AG04449 (cell line): ENCODE measurements around the gene SBK3.
A peak's percentile ranks its signal among the peaks of the same experiment; 100 is the strongest.

Source experiments
- CTCF ChIA-PET: fragments of 350-600 bp; formaldehyde crosslinking; extraction: SDS; loops from one replicate; lab custom pipeline; 2021; ENCODE audit warnings: antibody characterized with exemption; lab: Yijun Ruan, JAX
- POLR2A ChIA-PET: fragments of 400-600, 350-600 bp; formaldehyde crosslinking; extraction: SDS; loops from one replicate; lab custom pipeline; 2020; ENCODE audit warnings: antibody characterized with exemption, inconsistent platforms; lab: Yijun Ruan, JAX
- DNase-seq: peaks from one replicate; pipeline ENCODE4 v3.0.0-alpha.2; 2010; ENCODE audit warnings: low read depth, low spot score
- H3K4me3 ChIP-seq: 2 replicates; pipeline ENCODE4 v1.5.1; 2011; ENCODE audit warnings: low read depth, mild to moderate bottlenecking, control low read depth, low read length
- TF ChIP-seq, protein P1 (sequence below): IDR thresholded peaks from one replicate; pipeline ENCODE4 v1.5.1; 2011; ENCODE audit warnings: mild to moderate bottlenecking, moderate library complexity, low read length, control low read depth, inconsistent platforms; ENCODE audit not compliant: insufficient read depth; ENCODE audit errors: missing control alignments

SBK3 gene

GRCh38 chr19:55525289-55526101, 19.8 kb downstream of the SBK3 start:
- no peak overlapping the region for H3K4me3 ChIP-seq
- ChIA-PET CTCF (interaction anchor here (1.0 to 2.0 kb wide), 5 partner anchors 8 to 106 kb away, joined by 3 to 11 read pairs (median 6); partner anchors contain the start of gene ZNF865), POLR2A (interaction anchor here (1.1 to 1.3 kb wide), 2 partner anchors 11 to 27 kb away, joined by 3 to 4 read pairs; no protein-coding TSS in a partner anchor)
- no peak for DNase-seq
- TF ChIP-seq, protein P1, sequence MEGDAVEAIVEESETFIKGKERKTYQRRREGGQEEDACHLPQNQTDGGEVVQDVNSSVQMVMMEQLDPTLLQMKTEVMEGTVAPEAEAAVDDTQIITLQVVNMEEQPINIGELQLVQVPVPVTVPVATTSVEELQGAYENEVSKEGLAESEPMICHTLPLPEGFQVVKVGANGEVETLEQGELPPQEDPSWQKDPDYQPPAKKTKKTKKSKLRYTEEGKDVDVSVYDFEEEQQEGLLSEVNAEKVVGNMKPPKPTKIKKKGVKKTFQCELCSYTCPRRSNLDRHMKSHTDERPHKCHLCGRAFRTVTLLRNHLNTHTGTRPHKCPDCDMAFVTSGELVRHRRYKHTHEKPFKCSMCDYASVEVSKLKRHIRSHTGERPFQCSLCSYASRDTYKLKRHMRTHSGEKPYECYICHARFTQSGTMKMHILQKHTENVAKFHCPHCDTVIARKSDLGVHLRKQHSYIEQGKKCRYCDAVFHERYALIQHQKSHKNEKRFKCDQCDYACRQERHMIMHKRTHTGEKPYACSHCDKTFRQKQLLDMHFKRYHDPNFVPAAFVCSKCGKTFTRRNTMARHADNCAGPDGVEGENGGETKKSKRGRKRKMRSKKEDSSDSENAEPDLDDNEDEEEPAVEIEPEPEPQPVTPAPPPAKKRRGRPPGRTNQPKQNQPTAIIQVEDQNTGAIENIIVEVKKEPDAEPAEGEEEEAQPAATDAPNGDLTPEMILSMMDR, result no peak

GRCh38 chr19:55520691-55521292, 24.6 kb downstream of the SBK3 start:
- POLR2A ChIA-PET, result no interaction called here
- DNase-seq, result no peak
- H3K4me3 ChIP-seq, result no peak overlapping the region
- TF ChIP-seq, protein P1, result no peak
- CTCF ChIA-PET, result interaction anchor here (1.0 to 1.3 kb wide), 3 partner anchors 13 to 111 kb away, joined by 3 to 10 read pairs (median 4); no protein-coding TSS in a partner anchor

GRCh38 chr19:55519451-55520311, 25.7 kb downstream of the SBK3 start:
- TF ChIP-seq, protein P1, result no peak
- peak; percentile 71 for DNase-seq
- H3K4me3 ChIP-seq, result no peak overlapping the region
- CTCF ChIA-PET, result interaction anchor here (1.0 to 1.3 kb wide), 5 partner anchors 12 to 113 kb away, joined by 3 to 10 read pairs (median 4); no protein-coding TSS in a partner anchor
- POLR2A ChIA-PET, result interaction anchor here (0.7 to 1.0 kb wide), 3 partner anchors 30 to 86 kb away, joined by 3 to 5 read pairs (median 3); partner anchors contain the start of genes FIZ1 and ZNF865

DNA sequence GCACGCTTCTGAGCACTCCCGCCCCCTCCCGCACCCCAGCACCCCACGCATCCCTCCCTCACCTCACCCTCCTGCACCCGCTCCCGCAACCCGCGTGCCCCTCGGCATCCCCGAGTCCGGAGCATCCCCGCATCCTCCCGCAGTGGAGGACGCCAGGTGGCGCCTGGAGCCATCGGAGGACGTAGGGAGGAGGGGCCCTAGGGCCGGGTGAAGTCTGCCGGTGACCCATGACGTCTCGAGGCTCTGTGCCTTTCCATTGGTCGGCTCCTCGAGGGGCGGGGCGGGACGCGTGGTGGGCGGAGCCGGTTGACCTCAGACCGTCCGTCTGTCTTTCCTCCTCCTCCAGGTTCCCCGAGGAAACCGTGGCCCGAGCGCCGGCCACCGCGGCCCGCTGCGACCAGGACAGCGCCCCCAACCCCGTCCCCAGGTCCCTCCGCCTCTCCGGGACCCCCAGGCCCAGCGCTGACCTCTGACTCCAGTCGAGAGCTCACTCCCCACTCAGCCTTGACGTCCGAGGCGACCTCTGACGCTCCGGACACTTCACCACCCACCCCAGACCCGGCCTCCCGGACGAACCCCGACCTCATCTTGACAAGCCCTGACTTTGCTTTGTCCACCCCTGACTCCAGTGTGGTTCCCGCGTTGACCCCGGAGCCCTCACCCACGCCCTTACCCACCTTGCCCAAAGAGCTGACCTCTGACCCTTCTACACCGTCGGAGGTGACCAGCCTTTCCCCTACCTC, 28.3 kb downstream of the SBK3 start:
- ChIA-PET POLR2A (interaction anchor here (0.8 kb wide), 1 partner anchor 1318 kb away, joined by 3 read pairs; no protein-coding TSS in a partner anchor), CTCF (interaction anchor here (0.7 to 3.5 kb wide), 16 partner anchors 9 to 114 kb away, joined by 3 to 43 read pairs (median 4); partner anchors contain the start of genes FIZ1, ZNF524, ZNF784 and ZNF865)
- TF ChIP-seq, protein P1, result peak; percentile 99
- H3K4me3 ChIP-seq, result peak overlapping the region; percentile 46
- peak; percentile 40 for DNase-seq

- POLR2A ChIA-PET, result interaction anchor here (0.7 kb wide), 1 partner anchor 9 kb away, joined by 3 read pairs; no protein-coding TSS in a partner anchor
- CTCF ChIA-PET, result interaction anchor here (0.9 to 13.0 kb wide), 6 partner anchors 9 to 124 kb away, joined by 4 to 241 read pairs (median 8); partner anchors contain the start of gene ZNF865
- no peak for DNase-seq
- H3K4me3 ChIP-seq, result no peak overlapping the region
- TF ChIP-seq, protein P1, result no peak
Measured at GRCh38 chr19:55508120-55508519, 37.2 kb downstream of the SBK3 start.
